Measurements from ENCODE around the gene REX1BD. TPM values are rescaled to one million over a fixed set of nuclear protein-coding genes. Genes with fewer than 3 reads are reported as not detected.

Gene REX1BD
- total RNA-seq, 2 experiments from 2014 or later = 47.8 to 81.3 TPM

DNA sequence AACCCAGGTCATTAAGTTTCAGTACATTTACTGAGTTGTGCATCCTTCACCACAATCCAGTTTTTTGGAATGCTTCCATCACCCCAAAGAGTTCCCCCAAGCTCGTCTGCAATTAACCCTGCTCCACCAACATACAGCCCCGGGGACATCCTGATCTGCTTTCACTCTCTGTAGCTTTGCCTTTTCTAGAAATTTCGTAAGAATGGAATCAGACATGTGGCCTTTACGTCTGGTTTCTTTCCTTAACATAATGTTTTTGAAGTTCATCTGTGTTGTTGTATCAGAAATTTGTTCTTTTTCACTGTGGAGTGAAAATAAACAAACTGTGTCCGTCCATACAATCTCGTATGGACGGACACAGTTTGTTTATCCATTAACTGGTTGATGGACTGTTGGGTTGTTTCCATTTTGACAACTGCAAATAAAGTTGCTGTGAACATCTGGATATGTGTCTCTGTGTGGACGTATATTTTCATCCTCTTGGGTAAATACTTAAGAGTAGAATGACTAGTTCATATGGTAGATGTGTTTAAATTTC is 51.2 kb downstream of the REX1BD start:
- H3K27me3 Mint-ChIP-seq = no peaks in the 10 kb centered on the region
- CTCF ChIA-PET = interaction anchor here (0.6 to 0.7 kb wide), 2 partner anchors 37 to 74 kb away, joined by 3 read pairs; no protein-coding TSS in a partner anchor
- peaks cover 31% of the 10 kb centered on the region for H3K4me1 Mint-ChIP-seq
- H3K9me3 Mint-ChIP-seq (ENCODE audit: low read depth) = no peaks in the 10 kb centered on the region
- H3K4me3 Mint-ChIP-seq = no peak overlapping the region
- no peak overlapping the region for H3K27ac Mint-ChIP-seq
- intact Hi-C loops (cut with DNase I, micrococcal nuclease) = loop anchor here in 1 of 2 experiments (5.0 kb wide), 1 partner anchor 768 kb away; the partner anchor contains the start of gene GATAD2A
- DNase-seq (no peak), ATAC-seq (no peak)
- POLR2A ChIA-PET = no interaction called here
- peaks cover 4% of the 10 kb centered on the region for H3K36me3 Mint-ChIP-seq (ENCODE audit: low read depth)

Other genes starting within 250 kb of the REX1BD start
- 10 to 100 TPM; 20.0 to 20.9 TPM for gene PGPEP1, start 248.2 kb upstream of the REX1BD start, total RNA-seq
- not detected for gene GDF15, start 202.6 kb upstream of the REX1BD start, total RNA-seq
- not detected for gene LRRC25, start 191.2 kb upstream of the REX1BD start, total RNA-seq
- 10 to 100 TPM; 71.7 to 79.3 TPM for gene SSBP4, start 169.4 kb upstream of the REX1BD start, total RNA-seq
- 10 to 100 TPM; 18.8 to 23.3 TPM for gene ISYNA1, start 150.7 kb upstream of the REX1BD start, total RNA-seq
- 10 to 100 TPM; 20.2 to 21.4 TPM for gene ELL, start 66.7 kb upstream of the REX1BD start, total RNA-seq
- gene FKBP8, start 45.2 kb upstream of the REX1BD start, total RNA-seq = 100 to 1,000 TPM; 208 to 211 TPM
- gene KXD1, start 30.9 kb upstream of the REX1BD start, total RNA-seq = 100 to 1,000 TPM; 121 to 170 TPM
- gene UBA52, start 16.9 kb upstream of the REX1BD start, total RNA-seq = 1,000 to 10,000 TPM; 1,703 to 2,296 TPM
- gene CRLF1, start 18.0 kb downstream of the REX1BD start, total RNA-seq = not detected
- under 1 TPM in 1 of 2 experiments, not detected in 1; 0.11 TPM for gene TMEM59L, start 24.1 kb downstream of the REX1BD start, total RNA-seq
- 10 to 100 TPM in 1 of 2 experiments, 1 to 10 TPM in 1; 9.9 to 11.9 TPM for gene KLHL26, start 48.2 kb downstream of the REX1BD start, total RNA-seq
- gene CRTC1, start 94.9 kb downstream of the REX1BD start, total RNA-seq = 1 to 10 TPM; 5.3 to 9.7 TPM
- gene COMP, start 202.5 kb downstream of the REX1BD start, total RNA-seq = not detected
- 10 to 100 TPM; 72.4 to 74.0 TPM for gene UPF1, start 243.2 kb downstream of the REX1BD start, total RNA-seq

Data from activated CD4-positive, alpha-beta T cell treated with anti-CD3 and anti-CD28 coated beads for 36 hours (primary cell).